ENCODE measurements around the gene EPHX1.

DNA sequence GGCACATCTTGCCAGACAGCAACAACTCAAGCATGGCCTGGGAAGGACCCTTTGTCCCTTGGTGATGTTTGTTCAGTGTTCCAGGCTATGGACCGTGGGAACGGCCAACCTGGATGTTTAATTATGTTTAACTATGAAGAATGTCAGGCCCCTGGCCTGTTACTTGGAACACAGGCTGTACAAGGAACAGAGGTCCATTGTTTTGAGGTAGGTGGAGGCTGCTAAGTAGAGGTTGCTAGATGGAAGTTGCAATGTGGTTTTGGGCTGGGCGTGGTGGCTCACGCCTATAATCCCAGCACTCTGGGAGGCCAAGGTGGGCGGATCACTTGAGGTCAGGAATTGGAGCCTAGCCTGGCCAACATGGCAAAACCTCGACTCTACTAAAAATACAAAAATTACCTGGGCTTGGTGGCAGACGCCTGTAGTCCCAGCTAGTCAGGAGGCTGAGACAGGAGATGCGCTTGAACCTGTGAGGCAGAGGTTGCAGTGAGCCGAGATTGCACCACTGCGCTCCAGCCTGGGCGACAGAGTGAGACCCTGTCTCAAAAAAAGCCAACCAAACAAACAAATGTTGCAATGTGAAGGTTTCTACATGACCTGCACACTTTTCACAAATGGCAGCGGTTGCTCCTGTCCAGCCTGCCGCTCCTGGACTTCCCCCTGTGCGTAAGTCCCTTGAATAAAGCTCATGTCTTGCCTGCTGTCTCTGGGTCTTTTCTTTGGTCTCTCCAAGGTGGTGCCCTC lies 81.5 kb downstream of the EPHX1 start:
- TF ChIP-seq POLR2A (IDR thresholded peaks at IDR 0.05; ENCODE audit: low read length) (no peak), EP300 (IDR thresholded peaks at IDR 0.05) (no peak), ZFP36 (IDR thresholded peaks at IDR 0.05; ENCODE audit: borderline replicate concordance, partially characterized antibody) (no peak), CHD4 (IDR thresholded peaks at IDR 0.05; ENCODE audit: borderline replicate concordance) (no peak)

Data from A549 (cell line).